ENCODE measurements around the gene VAV2.

Gene VAV2

DNA sequence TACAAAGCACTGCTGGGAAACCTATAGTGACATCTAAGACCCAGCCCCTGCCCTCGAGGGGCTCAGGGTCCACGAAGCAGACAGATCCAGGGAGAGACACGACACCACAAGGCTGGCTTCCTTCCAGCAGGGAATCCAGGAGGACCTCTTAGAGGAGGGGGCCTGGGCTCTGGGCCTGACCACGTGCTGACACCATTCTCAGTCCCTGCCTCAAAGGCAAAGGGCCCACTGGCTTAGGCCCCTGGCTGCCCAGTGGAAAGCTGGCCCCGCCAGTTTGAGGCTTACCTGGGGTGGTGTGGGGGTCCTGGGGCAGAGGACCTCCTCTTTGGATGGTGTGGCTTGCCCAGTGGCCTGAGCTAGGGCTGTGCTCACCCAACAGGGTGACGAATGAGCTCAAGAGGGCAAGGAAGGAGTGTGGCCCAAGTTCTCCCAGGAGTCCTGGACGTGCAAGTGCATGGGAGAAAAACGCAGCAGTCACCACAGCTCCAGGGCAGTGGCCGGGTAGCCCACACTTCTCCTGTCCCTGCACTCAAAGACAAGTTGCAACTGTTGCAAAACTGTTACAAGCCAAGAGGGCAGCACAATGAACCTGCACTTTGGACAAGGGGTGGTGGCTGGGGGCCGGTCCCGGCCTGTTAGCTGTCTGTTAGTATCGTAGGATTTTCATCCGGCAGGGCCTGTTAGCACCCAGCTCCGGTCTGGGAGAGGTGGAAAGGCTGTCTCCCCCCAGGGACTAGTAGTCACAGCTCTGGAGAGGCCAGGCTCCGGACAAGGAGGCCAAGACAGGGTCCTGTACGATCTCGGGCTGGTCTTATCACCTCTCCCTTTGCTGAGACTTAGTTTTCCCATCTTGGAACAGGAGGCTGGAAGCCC, 252.5 kb downstream of the VAV2 start:
- DNase-seq (ENCODE audit: low read depth): no peak

GRCh38 chr9:133738640-133739225, 253.4 kb downstream of the VAV2 start:
- DNase-seq (ENCODE audit: low read depth): no peak

- DNase-seq (ENCODE audit: low read depth): no peak
Measured at GRCh38 chr9:133737774-133738639, 254.1 kb downstream of the VAV2 start, which contains the start of gene SARDH. Gene SARDH, minus strand, starts transcription at chr9:133738352. Its CDS starts 4,179 bp downstream, at chr9:133734173.

DNA sequence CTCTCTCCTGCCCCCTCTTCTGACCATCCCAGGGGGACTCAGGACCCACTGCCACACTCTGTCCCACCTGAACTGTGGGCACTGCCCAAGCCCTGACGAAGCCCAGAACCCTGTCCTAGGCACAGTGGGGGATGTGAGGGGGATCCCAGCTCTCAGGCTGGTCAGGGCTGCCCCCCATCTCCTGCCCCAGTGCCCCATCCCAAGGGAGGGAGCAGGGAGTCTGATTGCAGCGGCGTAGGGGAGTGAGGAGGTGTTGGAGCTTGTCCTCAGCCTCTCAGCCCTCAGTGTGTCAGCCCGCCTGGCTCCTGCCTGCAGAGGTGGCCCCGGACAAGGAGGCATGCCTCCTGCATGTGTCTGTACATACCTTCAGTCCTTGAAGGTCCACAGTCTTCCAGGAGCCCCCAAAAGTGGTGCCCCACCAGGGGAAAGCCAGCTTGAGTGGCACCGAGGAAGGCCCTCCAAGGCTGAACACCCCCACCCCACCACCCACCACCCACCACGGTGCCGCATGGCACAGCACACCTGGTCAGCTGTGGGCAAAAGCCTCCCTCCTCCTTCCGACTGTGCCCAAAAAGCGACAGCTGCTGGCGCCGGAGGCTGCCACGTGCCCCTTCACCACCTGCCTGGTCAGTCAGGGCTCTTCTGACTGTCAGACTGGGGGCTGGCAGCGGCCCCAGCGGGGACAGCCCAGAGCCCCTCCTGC, 254.9 kb downstream of the VAV2 start:
- DNase-seq (ENCODE audit: low read depth): no peak

- DNase-seq (ENCODE audit: low read depth): no peak
Measured at GRCh38 chr9:133735931-133736330, 256.2 kb downstream of the VAV2 start.

- DNase-seq (ENCODE audit: low read depth): no peak
Measured at GRCh38 chr9:133735415-133735775, 256.7 kb downstream of the VAV2 start.

GRCh38 chr9:133734590-133735414, 257.3 kb downstream of the VAV2 start:
- no peak for DNase-seq (ENCODE audit: low read depth)

DNA sequence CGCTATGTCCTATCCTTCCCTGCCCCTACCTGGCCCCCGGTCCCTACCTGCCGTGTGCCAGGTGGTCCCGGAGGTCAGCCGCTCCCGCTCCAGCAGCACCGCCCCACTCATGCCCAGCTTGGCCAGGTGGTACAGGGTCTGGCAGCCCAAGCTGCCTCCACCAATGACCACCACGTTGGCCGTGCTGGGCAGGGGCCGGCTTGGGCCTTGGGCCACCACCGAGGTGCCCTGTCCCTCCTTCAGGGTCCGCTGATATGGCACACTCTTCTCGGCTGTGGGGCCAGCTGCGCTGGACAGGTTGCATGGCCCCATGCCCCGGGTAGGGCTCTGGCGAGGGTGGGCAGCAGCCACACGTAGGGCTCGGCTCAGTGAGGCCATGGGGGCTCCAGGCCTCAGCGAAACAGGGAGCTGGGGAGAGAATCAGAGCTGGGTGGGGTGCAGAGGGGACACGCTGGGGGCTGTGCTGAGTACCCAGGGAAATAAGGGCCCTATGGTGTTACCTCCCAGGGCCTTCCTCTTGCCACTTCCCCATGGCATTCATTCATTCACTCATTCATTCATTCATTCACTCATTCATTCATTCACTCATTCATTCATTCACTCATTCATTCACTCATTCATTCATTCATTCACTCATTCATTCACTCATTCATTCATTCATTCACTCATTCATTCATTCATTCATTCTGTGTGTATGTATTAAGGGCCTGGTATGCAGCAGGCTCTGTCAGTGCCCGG, 258.2 kb downstream of the VAV2 start:
- DNase-seq (ENCODE audit: low read depth): no peak

DNA sequence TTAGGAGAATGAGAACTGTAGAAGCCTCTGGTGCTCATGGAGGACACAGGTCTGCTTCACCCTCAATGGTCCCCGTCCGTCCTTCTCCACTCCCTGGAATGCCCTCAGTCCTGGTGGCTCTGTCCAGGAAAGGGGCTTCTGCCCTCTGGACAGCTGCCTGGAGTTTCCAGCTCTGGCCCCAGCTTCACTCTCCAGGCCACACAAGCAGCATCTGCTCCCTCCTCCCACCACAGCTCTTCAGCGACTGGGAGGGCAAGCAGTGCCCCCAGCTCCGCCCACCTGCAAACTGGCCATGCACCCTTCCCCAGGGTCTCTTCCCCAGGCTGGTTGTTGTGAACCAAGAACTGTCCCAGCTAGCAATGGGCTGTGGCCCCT, 258.7 kb downstream of the VAV2 start:
- no peak for DNase-seq (ENCODE audit: low read depth)

DNA sequence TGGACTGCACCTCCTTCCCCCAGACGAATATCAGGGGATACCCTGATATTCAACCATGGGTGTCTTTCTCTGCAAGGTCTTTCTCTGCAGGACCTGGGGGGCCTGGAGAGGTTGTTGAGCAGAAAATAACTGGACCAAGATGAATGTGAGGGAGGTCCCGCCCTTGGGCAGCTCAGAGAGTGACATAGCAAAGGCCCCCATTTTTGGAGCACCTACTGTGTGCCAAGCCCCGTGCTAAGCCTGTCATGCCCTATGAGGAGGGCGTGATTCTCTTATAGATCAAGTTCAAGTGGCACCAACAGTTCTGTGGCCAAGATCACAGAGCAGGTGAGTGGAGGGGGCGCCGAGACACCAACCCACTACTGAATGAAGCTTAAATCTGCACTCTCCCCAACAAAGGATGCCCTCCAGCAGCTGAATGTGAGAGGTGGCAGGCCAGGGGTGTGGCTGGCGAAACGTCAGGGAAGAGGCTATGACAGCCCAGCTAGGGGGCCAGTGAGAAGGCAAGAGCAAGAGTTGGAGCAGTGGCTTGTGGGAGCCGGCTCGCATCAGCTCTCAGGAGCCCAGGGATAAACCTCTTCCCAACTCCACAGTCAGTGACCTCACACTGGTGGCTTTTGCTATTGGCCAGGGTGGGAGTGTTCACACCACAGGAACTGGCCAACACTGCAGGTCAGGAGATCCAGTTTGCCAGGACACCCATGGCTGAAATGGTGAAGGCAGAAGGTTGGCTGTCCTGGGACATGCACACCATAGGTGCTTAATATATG, 259.3 kb downstream of the VAV2 start:
- no peak for DNase-seq (ENCODE audit: low read depth)

- DNase-seq (ENCODE audit: low read depth): no peak
Measured at GRCh38 chr9:133731876-133732638, 260.1 kb downstream of the VAV2 start.

- no peak for DNase-seq (ENCODE audit: low read depth)
Measured at GRCh38 chr9:133730994-133731715, 261.0 kb downstream of the VAV2 start.

GRCh38 chr9:133729617-133730281, 262.4 kb downstream of the VAV2 start:
- no peak for DNase-seq (ENCODE audit: low read depth)

DNA sequence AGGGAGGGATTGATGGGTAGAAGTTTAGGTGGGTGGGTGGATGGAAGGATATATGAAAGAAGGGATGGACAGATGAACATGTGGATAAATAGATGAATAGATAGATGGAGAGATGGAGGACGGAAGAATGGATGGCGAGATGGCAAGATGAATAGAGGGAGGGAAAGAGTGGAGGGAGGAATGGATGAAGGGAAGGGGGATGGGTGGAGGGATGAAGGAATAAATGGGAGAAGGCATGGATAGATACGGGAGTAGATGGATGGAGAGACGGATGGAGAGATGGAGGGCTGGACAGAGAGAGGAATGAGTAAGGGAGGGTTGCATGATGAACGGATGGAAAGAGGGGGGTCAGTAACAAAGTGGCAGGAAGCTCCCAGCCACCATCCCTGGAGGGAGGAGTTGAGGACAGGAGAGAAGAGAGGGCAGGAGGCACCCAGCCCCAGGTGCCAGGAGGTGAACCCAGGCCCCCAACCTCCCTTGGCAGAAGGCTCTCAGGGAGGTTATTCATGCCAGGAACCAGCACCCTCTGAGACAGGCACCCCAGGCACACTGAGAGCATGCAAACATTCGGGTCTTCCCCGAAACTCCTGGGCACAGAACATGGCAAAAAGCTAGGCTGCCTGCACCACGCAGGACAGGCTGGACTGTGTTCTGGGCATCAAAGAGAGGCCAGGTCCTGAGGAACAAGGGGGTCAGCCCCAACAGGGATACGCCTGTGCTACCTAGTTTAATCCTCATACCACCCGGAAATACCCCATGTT, 263.1 kb downstream of the VAV2 start:
- no peak for DNase-seq (ENCODE audit: low read depth)

GRCh38 chr9:133727876-133728441, 264.2 kb downstream of the VAV2 start:
- no peak for DNase-seq (ENCODE audit: low read depth)

DNA sequence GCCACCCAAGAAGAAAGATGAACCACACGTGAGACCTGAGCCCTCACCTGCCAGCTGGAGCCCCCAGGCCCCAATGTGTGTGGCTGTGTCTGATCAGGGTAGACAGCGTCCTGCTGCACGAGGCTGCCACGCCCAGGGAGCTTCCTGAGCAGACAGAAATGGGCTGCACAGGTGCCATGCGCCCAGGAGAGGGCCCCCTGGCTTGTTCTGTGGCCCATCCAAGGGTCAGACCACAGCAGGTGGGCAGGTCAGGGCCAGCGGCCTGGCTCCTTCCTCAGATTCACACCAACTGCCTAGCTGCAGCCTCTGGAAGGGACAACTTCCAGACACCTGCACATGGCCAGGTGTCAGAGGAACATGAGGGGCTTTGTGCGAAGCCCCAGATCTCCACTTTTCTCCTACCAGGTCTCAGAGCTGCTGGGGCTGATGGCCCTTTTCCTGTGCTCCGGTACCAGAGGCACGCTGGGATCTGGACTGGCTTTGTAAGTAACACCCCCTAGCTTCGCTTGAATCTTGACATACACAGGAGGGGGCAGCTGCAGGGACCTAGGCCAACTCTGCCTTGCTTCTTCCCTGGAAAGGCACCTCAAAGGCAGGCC, 264.7 kb downstream of the VAV2 start:
- DNase-seq (ENCODE audit: low read depth): no peak

Data from GM04503 (cell line).